ENCODE results near the gene JMJD8.

- no peak for TF ChIP-seq CTCF (IDR thresholded peaks at IDR 0.05)
- TF ChIP-seq POLR2A (IDR thresholded peaks at IDR 0.05): no peak
Measured at GRCh38 chr16:659618-660017, 24.5 kb downstream of the JMJD8 start.

Measured in esophagus squamous epithelium (tissue), 4 donors.